Measurements from ENCODE around the gene PLEKHB2.
"Not testable (repeated sequence)": the region's sequence is repeated elsewhere in the genome, so short reads cannot be mapped to it uniquely, and the experiment has no call there.

The PLEKHB2 gene

GRCh38 chr2:131093696-131094462 is 11.3 kb upstream of the PLEKHB2 start:
- DNase-seq = peak in 24 of 56 donors; percentile 8 to 91 (median 76)

GRCh38 chr2:131094463-131095281 is 10.5 kb upstream of the PLEKHB2 start:
- DNase-seq = no peak

- DNase-seq = no peak
These were observed 2.0 kb upstream of the PLEKHB2 start for GRCh38 chr2:131103165-131103564.

GRCh38 chr2:131104487-131105155 is 515 bp upstream of the PLEKHB2 start:
- peak in 26 of 56 donors; percentile 51 to 93 (median 85) for DNase-seq

- peak in 6 of 56 donors; percentile 4 to 41 (median 25) for DNase-seq
These were observed 1.0 kb downstream of the PLEKHB2 start for GRCh38 chr2:131105950-131106801.

GRCh38 chr2:131112529-131112928 is 7.4 kb downstream of the PLEKHB2 start:
- no peak for DNase-seq

GRCh38 chr2:131113566-131114227 is 8.6 kb downstream of the PLEKHB2 start:
- DNase-seq = no peak

- DNase-seq = not testable (repeated sequence)
These were observed 9.8 kb downstream of the PLEKHB2 start for GRCh38 chr2:131114950-131115349.

- no peak for DNase-seq
These were observed 10.6 kb downstream of the PLEKHB2 start for GRCh38 chr2:131115752-131116151.

GRCh38 chr2:131120815-131121317 is 15.7 kb downstream of the PLEKHB2 start:
- no peak for DNase-seq

GRCh38 chr2:131121464-131121863 is 16.3 kb downstream of the PLEKHB2 start:
- no peak for DNase-seq

- DNase-seq = no peak
These were observed 17.4 kb downstream of the PLEKHB2 start for GRCh38 chr2:131122496-131122895.

GRCh38 chr2:131123192-131123591 is 18.1 kb downstream of the PLEKHB2 start:
- no peak for DNase-seq

GRCh38 chr2:131125195-131125757 is 20.1 kb downstream of the PLEKHB2 start:
- DNase-seq = peak in 2 of 56 donors; percentile 10 to 12

GRCh38 chr2:131126436-131126835 is 21.3 kb downstream of the PLEKHB2 start:
- DNase-seq = no peak

- peak in 15 of 56 donors; percentile 4 to 45 (median 13) for DNase-seq
These were observed 21.9 kb downstream of the PLEKHB2 start for GRCh38 chr2:131127076-131127475.

- DNase-seq = no peak
These were observed 22.8 kb downstream of the PLEKHB2 start for GRCh38 chr2:131127981-131128380.

GRCh38 chr2:131130298-131130596 is 25.1 kb downstream of the PLEKHB2 start:
- DNase-seq = no peak

GRCh38 chr2:131132729-131133128 is 27.6 kb downstream of the PLEKHB2 start:
- no peak for DNase-seq

GRCh38 chr2:131140581-131140980 is 35.4 kb downstream of the PLEKHB2 start:
- no peak for DNase-seq

Measured in nucleus accumbens (tissue), 56 donors.